Stimulated activated CD4-positive, alpha-beta T cell treated with anti-CD3 and anti-CD28 coated beads, Interleukin-1b, Interleukin-23, amount 100 ng/mL, for 48 hours (primary cell): Measurements from ENCODE around the gene PLEKHA6.

Experiments used
- DNase-seq: peaks from one replicate; pipeline ENCODE4 v3.0.0-alpha.2; 2020

The PLEKHA6 gene

GRCh38 chr1:204308023-204308628, 51.6 kb downstream of the PLEKHA6 start:
- DNase-seq: no peak

GRCh38 chr1:204307334-204307883, 52.3 kb downstream of the PLEKHA6 start:
- DNase-seq: no peak

- DNase-seq: no peak
These were observed 53.7 kb downstream of the PLEKHA6 start for GRCh38 chr1:204306076-204306475.

GRCh38 chr1:204304067-204304466, 55.7 kb downstream of the PLEKHA6 start:
- DNase-seq: no peak

- DNase-seq: no peak
These were observed 57.0 kb downstream of the PLEKHA6 start for GRCh38 chr1:204302769-204303168.

GRCh38 chr1:204301171-204301957, 58.4 kb downstream of the PLEKHA6 start:
- no peak for DNase-seq

- no peak for DNase-seq
These were observed 59.8 kb downstream of the PLEKHA6 start for GRCh38 chr1:204299814-204300365.

GRCh38 chr1:204296431-204296988, 63.2 kb downstream of the PLEKHA6 start:
- DNase-seq: no peak

GRCh38 chr1:204295671-204296070, 64.1 kb downstream of the PLEKHA6 start:
- DNase-seq: no peak

GRCh38 chr1:204294357-204294756, 65.4 kb downstream of the PLEKHA6 start:
- DNase-seq: no peak

- DNase-seq: no peak
These were observed 66.0 kb downstream of the PLEKHA6 start for GRCh38 chr1:204293605-204294337.

GRCh38 chr1:204292740-204293139, 67.0 kb downstream of the PLEKHA6 start:
- DNase-seq: no peak

GRCh38 chr1:204289280-204289679, 70.4 kb downstream of the PLEKHA6 start:
- no peak for DNase-seq

- DNase-seq: no peak
These were observed 71.6 kb downstream of the PLEKHA6 start for GRCh38 chr1:204288021-204288588.

GRCh38 chr1:204287466-204287891, 72.2 kb downstream of the PLEKHA6 start:
- no peak for DNase-seq

- DNase-seq: peak; percentile 24
These were observed 72.8 kb downstream of the PLEKHA6 start for GRCh38 chr1:204286831-204287421.

GRCh38 chr1:204286315-204286714, 73.4 kb downstream of the PLEKHA6 start:
- DNase-seq: no peak

GRCh38 chr1:204285436-204286305, 74.1 kb downstream of the PLEKHA6 start:
- DNase-seq: no peak

- no peak for DNase-seq
These were observed 74.8 kb downstream of the PLEKHA6 start for GRCh38 chr1:204284929-204285328.

- no peak for DNase-seq
These were observed 75.7 kb downstream of the PLEKHA6 start for GRCh38 chr1:204283711-204284651.
